T1000 (cell line): ENCODE results near the gene HDAC10.

Source experiments
- DNase-seq: peaks from one replicate; lab custom pipeline; 2025; ENCODE audit warnings: mixed read lengths; lab: John Stamatoyannopoulos, UW

Gene HDAC10

GRCh38 chr22:50255607-50256006 lies 4.5 kb upstream of the HDAC10 start:
- no peak for DNase-seq

- no peak for DNase-seq
These were observed 4.0 kb upstream of the HDAC10 start for GRCh38 chr22:50255099-50255498.

GRCh38 chr22:50253941-50254340 lies 2.9 kb upstream of the HDAC10 start:
- DNase-seq, result no peak

- no peak for DNase-seq
These were observed 2.2 kb upstream of the HDAC10 start for GRCh38 chr22:50253046-50253915.

DNA sequence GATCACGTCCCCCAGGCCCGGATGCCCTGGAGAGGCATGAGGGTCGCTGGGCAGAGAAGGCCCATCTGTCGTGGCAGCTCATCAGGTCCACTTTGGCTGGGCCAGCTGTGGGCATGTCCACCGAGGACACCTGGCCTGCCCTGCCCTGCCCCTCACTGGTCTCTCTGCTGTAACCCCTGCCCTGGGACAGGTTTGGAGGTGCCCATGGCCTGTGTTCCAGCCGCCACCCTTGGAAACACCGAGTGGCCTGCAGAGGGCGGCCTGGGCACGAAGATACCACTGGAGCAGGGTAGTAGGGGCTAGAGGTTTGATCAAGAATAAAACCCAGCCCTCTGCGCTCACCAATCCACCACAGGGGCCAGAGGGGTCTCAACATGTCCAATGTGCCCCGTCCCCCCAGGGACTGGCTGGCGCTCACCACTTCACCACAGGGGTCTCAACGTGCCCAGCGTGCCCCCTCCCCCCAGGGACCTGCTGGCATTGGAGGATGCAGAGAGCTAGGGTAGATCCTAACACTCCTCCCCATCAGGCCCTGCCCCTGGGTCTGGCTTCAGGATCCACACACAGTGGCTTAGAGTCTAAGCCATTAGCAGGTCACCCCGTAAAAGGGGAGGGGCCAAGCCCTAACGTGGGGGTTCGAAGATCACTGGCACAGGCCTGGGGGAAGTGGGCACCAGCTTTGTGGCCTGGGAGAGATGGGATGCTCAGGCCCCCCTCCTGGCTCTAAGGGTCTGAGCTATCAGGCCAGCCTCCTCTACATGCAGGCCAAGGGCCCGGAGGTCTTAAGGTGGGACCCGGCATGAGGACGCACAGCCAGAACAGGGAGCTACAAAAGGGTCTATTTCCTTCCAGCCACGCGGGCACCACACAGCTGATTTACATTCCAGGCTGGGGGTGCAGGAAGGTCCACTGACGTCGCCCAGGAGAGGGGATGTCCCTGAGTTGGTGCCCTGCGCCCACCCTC lies 1.3 kb upstream of the HDAC10 start:
- DNase-seq, result no peak

DNA sequence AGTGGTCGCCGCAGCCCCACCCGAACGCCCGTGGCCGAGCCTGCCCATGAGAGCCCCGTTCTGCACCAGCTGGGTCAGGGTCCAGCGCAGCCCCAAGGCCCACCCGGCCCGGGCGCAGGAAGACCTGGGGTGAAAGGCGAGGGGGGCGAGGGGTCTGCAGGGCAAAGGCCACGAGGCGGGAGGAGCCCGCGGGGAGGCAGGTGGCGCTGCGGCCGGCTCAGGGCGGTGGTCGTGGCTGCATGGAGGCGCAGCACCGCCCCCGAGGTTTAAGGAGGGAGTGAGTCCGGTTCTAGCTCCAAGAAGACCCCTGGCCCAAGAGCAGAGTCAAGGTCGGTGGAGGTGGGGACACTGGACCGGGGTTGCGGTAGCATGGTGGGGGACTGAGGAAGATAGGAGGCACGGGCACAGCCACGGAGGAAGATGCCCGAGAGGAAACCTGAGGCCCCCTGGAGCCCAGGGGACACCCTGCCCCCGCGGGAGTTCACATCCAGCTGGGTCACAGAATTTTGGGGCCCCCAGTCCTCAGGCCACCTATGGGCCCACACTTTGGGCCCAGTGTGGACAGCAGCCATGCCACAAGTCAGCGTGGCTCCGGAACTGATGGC lies 514 bp upstream of the HDAC10 start:
- DNase-seq, result no peak

- no peak for DNase-seq
These were observed 863 bp downstream of the HDAC10 start for GRCh38 chr22:50250249-50250554.

DNA sequence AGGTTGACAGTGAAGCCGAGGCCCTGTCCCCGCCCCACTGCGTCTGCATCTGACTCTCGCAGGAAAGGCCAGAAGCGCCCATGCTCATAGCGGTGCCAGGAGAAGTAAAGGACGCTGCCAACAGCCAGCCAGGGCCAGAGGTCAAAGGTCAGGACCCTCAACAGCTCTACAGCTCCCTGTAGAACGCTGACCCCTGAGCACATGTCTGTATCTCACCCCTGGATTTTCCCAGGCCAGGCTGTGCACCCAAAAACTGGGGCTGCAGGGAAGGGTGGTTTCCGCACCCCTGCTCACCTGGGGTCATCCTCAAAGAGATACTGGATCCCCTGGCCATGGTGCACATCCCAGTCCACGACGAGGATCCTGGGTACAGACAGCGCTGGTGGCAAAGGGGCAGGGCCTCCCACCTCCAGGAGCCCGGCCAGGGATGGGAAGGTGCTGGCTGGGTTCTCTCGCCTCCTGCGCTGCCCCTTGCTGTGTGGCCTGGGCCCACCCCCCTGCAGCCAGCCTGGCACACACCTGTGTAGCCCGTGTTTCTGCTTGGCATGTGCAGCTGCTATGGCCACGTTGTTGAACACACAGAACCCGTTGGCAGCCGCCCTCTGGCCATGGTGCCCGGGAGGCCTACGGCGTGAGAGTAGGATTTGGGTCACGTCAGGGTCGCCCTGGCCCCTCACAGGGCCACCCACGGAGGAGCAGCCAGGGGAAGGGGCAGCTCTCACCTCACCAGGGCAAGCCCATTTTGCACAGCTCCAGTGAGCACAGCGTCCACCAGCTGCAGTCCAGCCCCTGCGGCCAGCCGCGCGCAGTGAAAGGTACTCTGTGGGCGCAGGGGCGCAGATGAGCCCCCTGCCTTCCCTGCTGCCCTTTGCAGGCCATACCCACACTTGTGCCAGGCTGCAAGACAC lies 1.5 kb downstream of the HDAC10 start:
- no peak for DNase-seq

- DNase-seq, result no peak
These were observed 2.6 kb downstream of the HDAC10 start for GRCh38 chr22:50248196-50249081.

DNA sequence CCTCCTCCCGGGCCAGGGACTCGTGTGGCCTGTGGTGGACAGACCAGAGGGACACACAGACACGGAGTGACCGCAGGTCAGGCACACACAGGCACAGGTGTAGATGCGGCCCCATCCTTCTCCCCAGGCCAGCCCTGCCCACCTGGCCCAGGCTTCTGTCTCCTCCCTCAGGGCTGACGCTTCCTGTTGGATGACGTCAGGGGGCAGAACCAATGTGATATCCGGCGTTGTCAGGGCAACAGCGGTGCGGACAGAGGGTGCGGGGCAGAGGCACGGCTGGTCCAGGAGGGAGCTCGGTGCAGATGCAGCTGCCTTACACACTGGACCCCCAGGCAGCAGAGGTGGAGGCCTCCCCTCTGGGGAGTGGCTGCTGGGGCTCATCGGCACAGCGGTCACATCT lies 3.3 kb downstream of the HDAC10 start:
- DNase-seq, result no peak

DNA sequence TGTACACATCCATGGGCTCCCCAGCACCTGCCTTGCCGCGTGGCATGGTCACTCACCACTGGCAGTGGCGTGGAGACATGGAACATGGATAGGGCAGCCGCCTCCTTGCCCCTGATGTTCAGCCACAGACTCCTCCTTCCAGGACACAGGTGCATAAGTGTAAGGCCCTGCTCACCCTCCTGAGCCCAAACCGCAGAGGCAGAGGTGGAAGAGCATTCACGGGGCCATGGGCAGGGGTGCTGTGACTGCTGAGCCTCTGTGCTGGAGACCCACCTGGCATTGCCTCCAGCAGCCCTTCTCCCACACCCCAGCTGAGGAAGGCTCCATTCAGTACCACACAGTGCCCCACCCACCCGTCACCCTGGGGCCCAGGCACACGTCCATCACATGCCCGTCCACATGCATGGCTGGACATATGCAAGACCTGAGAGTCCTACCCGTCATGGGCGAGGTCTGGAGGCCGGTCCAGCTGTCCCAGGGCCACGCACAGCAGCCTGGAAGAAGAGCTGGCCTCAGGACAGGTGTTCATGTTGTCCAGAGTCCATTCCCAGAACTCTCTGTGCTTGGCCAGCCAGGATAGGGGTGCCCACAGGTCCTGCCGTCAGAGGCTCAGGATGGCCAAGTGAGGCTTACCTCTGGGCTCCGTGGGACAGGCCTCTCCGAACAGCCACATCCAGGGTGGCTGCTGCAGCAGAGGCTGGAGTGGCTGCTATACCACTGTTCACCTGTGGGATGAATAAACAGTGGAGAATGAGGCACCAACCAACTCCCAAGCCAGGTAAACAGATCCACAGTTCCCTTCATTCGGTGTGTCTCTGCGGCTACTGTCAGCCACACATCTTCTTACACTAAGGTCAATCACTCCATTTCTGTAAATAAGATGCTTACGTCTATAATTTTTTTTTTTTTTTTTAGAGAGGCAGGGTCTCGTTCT lies 4.6 kb downstream of the HDAC10 start:
- DNase-seq, result no peak

GRCh38 chr22:50245214-50246072 lies 5.6 kb downstream of the HDAC10 start:
- DNase-seq, result no peak

DNA sequence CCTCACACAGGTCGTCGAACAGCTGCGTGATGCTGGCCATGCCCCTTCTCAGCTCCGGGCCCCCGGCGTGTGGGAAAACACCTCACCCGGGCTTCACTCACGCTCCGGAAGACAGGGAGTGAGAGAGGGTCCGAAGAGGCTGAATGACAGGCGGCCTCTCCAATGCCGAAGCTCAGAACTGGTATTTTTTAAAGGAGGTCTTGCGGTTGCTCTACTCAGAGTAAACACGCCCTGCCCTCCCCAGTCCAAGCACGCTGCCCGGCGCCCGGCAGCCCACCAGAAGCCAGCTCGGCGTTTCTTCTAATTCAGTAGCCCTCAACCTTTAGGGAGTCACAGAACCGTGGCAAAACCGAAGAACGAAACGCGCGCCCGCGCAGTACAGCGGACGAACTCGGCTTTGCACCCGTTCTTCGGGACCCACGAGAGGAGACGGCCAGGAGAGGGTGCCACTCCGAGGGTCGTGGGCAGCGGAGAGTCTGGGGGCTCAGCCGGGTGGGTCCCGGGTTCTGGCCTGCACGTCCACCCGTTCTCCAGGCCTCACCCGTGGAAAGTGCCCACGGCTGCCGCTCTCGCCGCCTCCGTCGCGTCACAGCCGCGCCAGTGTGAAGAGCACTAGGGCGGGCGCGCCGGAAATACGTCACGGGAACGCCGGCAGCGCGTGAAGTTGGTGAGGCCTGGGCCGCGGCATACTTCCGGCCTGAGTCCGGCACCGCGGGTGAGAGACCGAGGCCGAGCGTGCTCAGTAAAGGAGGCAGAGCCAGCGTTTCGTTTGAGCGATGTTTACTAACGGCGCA lies 6.4 kb downstream of the HDAC10 start, which contains the start of gene TUBGCP6:
TSS of gene TUBGCP6 (minus strand) at position 604 of the 794 bp plus-strand sequence. CDS start at position 40, 564 bp downstream.
- peak; percentile 68 for DNase-seq

DNA sequence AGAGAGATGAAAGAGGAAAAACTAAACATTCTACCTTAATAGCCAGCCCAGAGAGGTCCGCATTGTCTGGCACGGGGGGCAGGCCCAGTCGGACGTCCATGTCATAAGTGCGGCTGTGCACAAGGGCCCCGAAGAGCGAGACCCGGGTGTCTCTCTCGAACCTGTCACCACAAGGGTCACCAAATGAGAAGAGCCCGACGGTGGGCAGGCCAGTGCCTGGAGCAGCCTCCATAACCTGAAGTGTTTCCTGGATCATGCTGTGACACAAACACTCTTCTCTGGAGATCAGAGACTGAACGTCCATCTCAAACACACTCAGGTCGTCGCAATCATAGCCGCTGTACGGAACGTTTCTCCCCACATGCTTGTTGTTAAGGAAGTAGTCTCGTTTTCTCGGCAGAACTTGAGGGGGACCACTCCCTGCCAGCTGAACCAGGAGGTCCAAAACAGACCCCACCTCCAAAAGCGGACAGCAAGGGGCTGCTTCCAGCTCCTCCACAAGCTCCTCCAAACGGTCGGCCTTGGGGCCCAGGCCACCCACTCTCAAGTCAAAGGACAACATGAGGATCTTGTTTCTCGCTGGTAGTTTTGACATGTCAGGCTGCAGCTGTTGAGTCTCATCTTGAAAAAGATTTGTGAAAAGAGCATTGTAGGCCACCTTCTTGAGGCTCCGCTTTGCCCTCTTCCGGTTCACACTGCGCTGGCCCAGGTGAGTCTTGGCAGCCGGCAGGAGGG lies 7.2 kb downstream of the HDAC10 start:
- no peak for DNase-seq

- no peak for DNase-seq
These were observed 8.6 kb downstream of the HDAC10 start for GRCh38 chr22:50242406-50242949.

GRCh38 chr22:50238755-50239154 lies 12.3 kb downstream of the HDAC10 start:
- no peak for DNase-seq
